Caco-2 (cell line): ENCODE data around the gene ACTG2. TPM values are rescaled to one million over a fixed set of nuclear protein-coding genes. Genes with fewer than 3 reads are reported as not detected.
"Not testable (repeated sequence)": the region's sequence is repeated elsewhere in the genome, so short reads cannot be mapped to it uniquely, and the experiment has no call there.

ENCODE experiments used
- BruUV-seq: library from RNA; stranded (reverse); fragments of 400-500 nt; replicated peaks from 2 replicates; lab custom pipeline; 2021; lab: Mats Ljungman, UMichigan
- CTCF ChIA-PET: fragments of 300-600 bp; sonication (Branson Sonifier 250); formaldehyde crosslinking; loops from one replicate; lab custom pipeline; 2022; ENCODE audit warnings: antibody characterized with exemption; lab: Charles Lee
- POLR2A ChIA-PET: fragments of 300-600 bp; sonication (Branson Sonifier 250); formaldehyde crosslinking; loops from one replicate; lab custom pipeline; 2022; ENCODE audit warnings: antibody characterized with exemption; lab: Charles Lee
- DNase-seq, 2 experiments: peaks; one replicate each; pipeline versions ENCODE4 v3.0.0 to v3.0.0-alpha.2; 2020 to 2022
- H3K27me3 ChIP-seq: replicated peaks from 2 replicates; pipeline ENCODE4 v1.6.0; 2011; ENCODE audit warnings: low read length; ENCODE audit not compliant: control insufficient read depth, insufficient read depth
- H3K36me3 ChIP-seq: 2 replicates; pipeline ENCODE4 v1.5.1; 2011; ENCODE audit warnings: low read length; ENCODE audit not compliant: control insufficient read depth, insufficient read depth
- H3K4me1 ChIP-seq: fragments of 250-450 bp; sonication (Bioruptor Pico); 2 replicates; pipeline ENCODE4 v1.5.1; 2020; ENCODE audit warnings: mild to moderate bottlenecking
- H3K4me3 ChIP-seq: 2 replicates; pipeline ENCODE4 v1.5.1; 2011; ENCODE audit warnings: low read depth, mild to moderate bottlenecking, control low read depth, low read length
- H3K9me3 ChIP-seq: fragments of 250-450 bp; sonication (Bioruptor Pico); 2 replicates; pipeline ENCODE4 v1.5.1; 2020; ENCODE audit warnings: mild to moderate bottlenecking, moderate library complexity
- H3K27ac Mint-ChIP-seq: one replicate; pipeline ENCODE4 v1.8.0; 2022; ENCODE audit warnings: mixed read lengths; ENCODE audit not compliant: unreplicated experiment
- H3K27me3 Mint-ChIP-seq: one replicate; pipeline ENCODE4 v1.8.0; 2022; ENCODE audit warnings: mixed read lengths; ENCODE audit not compliant: insufficient read depth, unreplicated experiment
- H3K36me3 Mint-ChIP-seq: one replicate; pipeline ENCODE4 v1.8.0; 2022; ENCODE audit warnings: mild to moderate bottlenecking, mixed read lengths; ENCODE audit not compliant: insufficient read depth, unreplicated experiment
- H3K4me1 Mint-ChIP-seq: one replicate; pipeline ENCODE4 v1.8.0; 2022; ENCODE audit warnings: low read depth, mixed read lengths; ENCODE audit not compliant: unreplicated experiment
- H3K4me3 Mint-ChIP-seq: one replicate; pipeline ENCODE4 v1.8.0; 2022; ENCODE audit warnings: mild to moderate bottlenecking, moderate library complexity, mixed read lengths; ENCODE audit not compliant: unreplicated experiment
- H3K9me3 Mint-ChIP-seq: one replicate; pipeline ENCODE4 v1.8.0; 2022; ENCODE audit warnings: mixed read lengths; ENCODE audit not compliant: unreplicated experiment
- CTCF ChIP-seq, 2 experiments: fragments of 200-600 bp in 1 of 2; IDR thresholded peaks; 1 replicate in 1 of 2; 2 replicates in 1 of 2; pipeline versions ENCODE4 v1.5.1 to v1.8.0; 2011 to 2022; ENCODE audit warnings: antibody characterized with exemption in 1 of 2, control low read depth in 1 of 2, inconsistent platforms in 1 of 2, low read depth in 1 of 2, low read length in 1 of 2, mild to moderate bottlenecking in 1 of 2, moderate library complexity in 1 of 2; ENCODE audit not compliant: insufficient read depth in 1 of 2, severe bottlenecking in 1 of 2, unreplicated experiment in 1 of 2
- intact Hi-C: fragments of 100-400 bp; cut with micrococcal nuclease; formaldehyde crosslinking; loops from one replicate; pipeline ENCODE4 v1.10.0; 2022; ENCODE audit not compliant: unreplicated experiment
- total RNA-seq: library from RNA; stranded (reverse); gene quantifications from 2 replicates; pipeline ENCODE4 v1.2.3, GENCODE V29; 2022

ACTG2 gene
- total RNA-seq, 1 experiment from 2014 or later: 2.6 TPM

GRCh38 chr2:73939419-73939818, 46.6 kb downstream of the ACTG2 start:
- Mint-ChIP-seq H3K4me3 (no peak overlapping the region), H3K36me3 (peaks cover 32% of the 10 kb centered on the region), H3K4me1 (no peaks in the 10 kb centered on the region), H3K27ac (no peak overlapping the region), H3K27me3 (no peaks in the 10 kb centered on the region), H3K9me3 (no peaks in the 10 kb centered on the region)
- no peaks in the 10 kb centered on the region for H3K27me3 ChIP-seq
- ChIA-PET POLR2A (no interaction called here), CTCF (no interaction called here)
- no peaks in the 10 kb centered on the region for H3K9me3 ChIP-seq
- no peak overlapping the region for H3K4me3 ChIP-seq
- TF ChIP-seq CTCF (IDR thresholded peaks at IDR 0.05; ENCODE audit: insufficient read depth in 1 of 2, low read depth in 1 of 2, low read length in 1 of 2, severe bottlenecking in 1 of 2, unreplicated experiment in 1 of 2): no peak
- no TSS peak for BruUV-seq
- H3K4me1 ChIP-seq: no peaks in the 10 kb centered on the region; the same call in 1 of the 2 replicates
- intact Hi-C loops: loop anchor here (10.0 kb wide), 1 partner anchor 205 kb away; the partner anchor contains the start of gene BOLA3
- DNase-seq: no peak
- H3K36me3 ChIP-seq: peaks cover 5% of the 10 kb centered on the region; the same call in 1 of the 2 replicates

GRCh38 chr2:73940066-73940465, 47.3 kb downstream of the ACTG2 start:
- peaks cover 36% of the 10 kb centered on the region for H3K36me3 Mint-ChIP-seq
- intact Hi-C loops, POLR2A ChIA-PET, H3K4me1 ChIP-seq, H3K36me3 ChIP-seq, H3K4me3 ChIP-seq, CTCF ChIA-PET, DNase-seq, H3K9me3 ChIP-seq, H3K27ac Mint-ChIP-seq, H3K4me3 Mint-ChIP-seq, H3K27me3 Mint-ChIP-seq, H3K4me1 Mint-ChIP-seq, BruUV-seq, H3K9me3 Mint-ChIP-seq, H3K27me3 ChIP-seq: not testable (repeated sequence)

- H3K36me3 Mint-ChIP-seq: peaks cover 51% of the 10 kb centered on the region
- H3K4me3 Mint-ChIP-seq: no peak overlapping the region
- no TSS peak for BruUV-seq
- ChIA-PET POLR2A (no interaction called here), CTCF (no interaction called here)
- intact Hi-C loops: no loop called here
- no peaks in the 10 kb centered on the region; the same call in 1 of the 2 replicates for H3K36me3 ChIP-seq
- no peak for DNase-seq
- no peaks in the 10 kb centered on the region for H3K4me1 Mint-ChIP-seq
- H3K27me3 ChIP-seq: no peaks in the 10 kb centered on the region
- H3K9me3 ChIP-seq: no peaks in the 10 kb centered on the region
- no peak overlapping the region for H3K4me3 ChIP-seq
- H3K27me3 Mint-ChIP-seq: no peaks in the 10 kb centered on the region
- H3K4me1 ChIP-seq: no peaks in the 10 kb centered on the region; the same call in 1 of the 2 replicates
- TF ChIP-seq CTCF (IDR thresholded peaks at IDR 0.05; ENCODE audit: insufficient read depth in 1 of 2, low read depth in 1 of 2, low read length in 1 of 2, severe bottlenecking in 1 of 2, unreplicated experiment in 1 of 2): no peak
- H3K27ac Mint-ChIP-seq: no peak overlapping the region
- H3K9me3 Mint-ChIP-seq: no peaks in the 10 kb centered on the region
Observed at GRCh38 chr2:73942664-73943063, 49.9 kb downstream of the ACTG2 start.
